K562 treated with DMSO at 1 percent for 12 hours (cell line): ENCODE measurements around the gene MRPL19. TPM values are rescaled to one million over a fixed set of nuclear protein-coding genes. Genes with fewer than 3 reads are reported as not detected.

Experiments used
- total RNA-seq: library from RNA; unstranded; fragments of 300-600 nt; gene quantifications from 2 replicates; pipeline ENCODE4 v1.2.3, GENCODE V29; 2022; ENCODE audit not compliant: insufficient read depth

MRPL19 gene
- 9.9 and 21.9 TPM in 2 replicates for total RNA-seq

DNA sequence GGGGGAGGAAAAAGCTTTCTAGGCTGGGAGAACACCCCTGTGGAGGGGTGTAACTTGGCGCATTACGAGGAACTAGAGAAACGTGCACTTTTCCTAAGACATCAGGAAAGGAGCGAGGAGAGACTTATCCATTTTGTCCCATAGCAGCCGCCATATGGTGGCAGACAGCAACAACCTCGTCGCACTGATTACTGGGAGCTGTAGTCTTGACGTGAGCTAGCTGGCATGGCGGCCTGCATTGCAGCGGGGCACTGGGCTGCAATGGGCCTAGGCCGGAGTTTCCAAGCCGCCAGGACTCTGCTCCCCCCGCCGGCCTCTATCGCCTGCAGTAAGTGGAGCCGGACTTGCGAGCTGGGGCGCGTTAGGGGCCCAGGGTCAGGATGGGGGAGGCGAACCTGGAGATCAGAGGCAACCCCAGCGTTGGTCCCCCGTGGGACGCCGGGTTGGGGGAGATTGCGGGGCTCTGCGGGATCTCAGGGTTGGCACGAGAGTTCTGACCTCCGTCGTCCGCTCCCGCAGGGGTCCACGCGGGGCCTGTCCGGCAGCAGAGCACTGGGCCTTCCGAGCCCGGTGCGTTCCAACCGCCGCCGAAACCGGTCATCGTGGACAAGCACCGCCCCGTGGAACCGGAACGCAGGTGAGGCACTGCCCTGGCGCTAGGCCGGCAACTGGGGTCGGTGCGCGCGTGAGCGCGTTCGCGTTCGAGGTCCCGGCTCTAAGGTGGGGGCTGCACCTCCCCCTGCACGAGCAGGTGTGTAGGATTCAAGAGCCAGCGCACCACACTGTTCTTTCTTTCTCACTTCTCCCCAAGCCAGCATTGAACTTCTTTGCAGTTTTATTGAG is at the start of gene MRPL19:
Gene MRPL19, plus strand, starts transcription at position 201 of the 843 bp plus-strand sequence. Its CDS starts 25 bp downstream, at position 226.

GRCh38 chr2:75710577-75711253 is 64.1 kb downstream of the MRPL19 start, which contains the start of gene GCFC2:
GCFC2 (minus strand) TSS chr2:75710915; CDS start chr2:75710855, 60 bp downstream.

Other genes starting within 250 kb of the MRPL19 start
- not detected in 2 replicates for gene EVA1A, start 85.8 kb upstream of the MRPL19 start, total RNA-seq
- 4.5 and 8.6 TPM in 2 replicates for gene GCFC2, start 64.1 kb downstream of the MRPL19 start, total RNA-seq